HepG2 (cell line): ENCODE measurements around the gene RMI2. TPM values are rescaled to one million over a fixed set of nuclear protein-coding genes. Genes with fewer than 3 reads are reported as not detected.

Experiments used
- CENPX ChIP-seq: sonication (generic); formaldehyde crosslinking; IDR thresholded peaks from 2 replicates; pipeline ENCODE4 v1.9.0; 2021; ENCODE audit warnings: mild to moderate bottlenecking, missing genetic modification reagents, moderate library complexity
- EHMT2 ChIP-seq: fragments of 200-600 bp; sonication (generic); IDR thresholded peaks from 2 replicates; pipeline ENCODE4 v1.7.0; 2017; ENCODE audit warnings: antibody characterized with exemption, low read depth, low read length, borderline replicate concordance
- ETV6 ChIP-seq: sonication (generic); formaldehyde crosslinking; conservative IDR thresholded peaks from 2 replicates; pipeline ENCODE4 v1.4.0; 2020; ENCODE audit warnings: missing genetic modification reagents
- MTF1 ChIP-seq: sonication (generic); formaldehyde crosslinking; IDR thresholded peaks from 2 replicates; pipeline ENCODE4 v1.5.0; 2020; ENCODE audit warnings: missing genetic modification reagents
- RARA ChIP-seq: IDR thresholded peaks from 2 replicates; pipeline ENCODE4 v1.6.1; 2016; ENCODE audit warnings: missing genetic modification reagents, missing compliant biosample characterization
- RELA ChIP-seq: sonication (generic); formaldehyde crosslinking; IDR thresholded peaks from 2 replicates; pipeline ENCODE4 v1.4.0; 2020; ENCODE audit warnings: missing genetic modification reagents
- TOPORS ChIP-seq: sonication (generic); formaldehyde crosslinking; IDR thresholded peaks from 2 replicates; pipeline ENCODE4 v1.8.0; 2023; ENCODE audit warnings: mild to moderate bottlenecking, missing genetic modification reagents
- ZFP41 ChIP-seq: sonication (generic); formaldehyde crosslinking; IDR thresholded peaks from 2 replicates; pipeline ENCODE4 v1.4.0; 2020; ENCODE audit warnings: mild to moderate bottlenecking, missing genetic modification reagents, borderline replicate concordance
- ZNF136 ChIP-seq: sonication (generic); formaldehyde crosslinking; IDR thresholded peaks from 2 replicates; pipeline ENCODE4 v1.8.1; 2022; ENCODE audit warnings: low read depth, mild to moderate bottlenecking, moderate library complexity, missing genetic modification reagents
- ZNF510 ChIP-seq: sonication (generic); formaldehyde crosslinking; IDR thresholded peaks from 2 replicates; pipeline ENCODE4 v1.4.0; 2020; ENCODE audit warnings: low read depth, mild to moderate bottlenecking, missing genetic modification reagents
- polyA plus RNA-seq, 8 experiments: library from polyadenylated mRNA; depleted of rRNA in 3 of 8; stranded (reverse) in 7 of 8; unstranded in 1 of 8; fragments of >200 nt; fragmentation: Illumina TruSeq in 4 of 8; extraction: Trizol in 4 of 8; gene quantifications; 2 replicates each; pipeline versions ENCODE4 v1.2.1 to v1.2.3, GENCODE V29; 2011 to 2016; ENCODE audit warnings: low read depth in 4 of 8, missing spikeins in 1 of 8, mixed read lengths in 1 of 8; ENCODE audit not compliant: insufficient read depth in 1 of 8
- total RNA-seq, 5 experiments: library from RNA; depleted of rRNA; stranded (reverse); fragments of >200 nt; fragmentation: Illumina TruSeq; extraction: Trizol; gene quantifications; 2 replicates each; pipeline ENCODE4 v1.2.3, GENCODE V29; 2016; ENCODE audit warnings: low read depth in 1 of 5
- TF ChIP-seq, protein P1 (sequence below): sonication (generic); formaldehyde crosslinking; IDR thresholded peaks from 2 replicates; pipeline ENCODE4 v1.4.0; 2020; ENCODE audit warnings: missing genetic modification reagents
- TF ChIP-seq, protein P2 (sequence below), 2 experiments: fragments of 450-650 bp in 1 of 2; sonication (generic) in 1 of 2; formaldehyde crosslinking in 1 of 2; IDR thresholded peaks; 2 replicates each; pipeline versions ENCODE4 v1.6.1 to v1.8.0; 2016 to 2022; ENCODE audit warnings: antibody characterized with exemption in 1 of 2, mild to moderate bottlenecking in 1 of 2, missing genetic modification reagents in 1 of 2
- TF ChIP-seq, protein P3 (sequence below): sonication (generic); formaldehyde crosslinking; IDR thresholded peaks from 2 replicates; pipeline ENCODE4 v1.8.1; 2023; ENCODE audit warnings: mild to moderate bottlenecking, moderate library complexity, missing genetic modification reagents
- TF ChIP-seq, protein P4 (sequence below): sonication (generic); formaldehyde crosslinking; IDR thresholded peaks from 2 replicates; pipeline ENCODE4 v1.5.0; 2020; ENCODE audit warnings: missing genetic modification reagents, mild to moderate bottlenecking, borderline replicate concordance

RMI2 gene
- total and polyA plus RNA-seq, 2 of the 13 experiments (the other 11 are each of a cell fraction or from before 2014, with no cell fraction given) = 24.5 to 55.7 TPM

DNA sequence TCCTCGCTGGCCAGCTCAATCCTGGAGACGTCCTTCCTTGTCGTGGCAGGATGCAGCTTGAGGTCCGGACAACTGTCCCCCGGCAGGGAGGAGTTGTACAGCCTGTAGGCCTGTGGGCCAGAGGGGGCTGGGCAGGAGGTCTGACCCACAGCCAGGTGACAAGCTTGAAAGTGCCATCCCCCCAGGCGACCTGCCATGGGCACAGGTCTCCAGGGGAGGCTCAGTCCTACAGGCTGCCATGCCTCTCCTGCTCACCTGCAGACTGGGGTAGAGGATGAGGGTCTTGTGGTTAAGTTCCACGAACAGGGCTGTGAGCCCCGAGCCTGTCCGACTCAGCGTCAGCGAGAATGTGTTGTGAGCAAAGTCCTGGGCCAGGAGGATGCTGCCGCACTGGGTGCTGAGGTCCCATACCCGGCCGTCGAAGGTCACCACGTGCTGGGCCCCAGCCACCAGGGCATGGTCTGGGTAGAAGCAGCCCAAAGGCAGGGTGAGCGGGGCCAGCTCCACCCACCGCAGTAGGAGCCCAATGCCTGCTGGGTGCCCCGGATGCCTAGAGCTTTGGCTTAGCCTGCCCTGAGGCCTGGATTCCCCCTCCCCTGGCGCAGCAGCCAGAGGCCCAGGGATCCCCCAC lies 39.8 kb downstream of the RMI2 start (continued):
- TF ChIP-seq TOPORS (CRISPR knock-in tag) = no peak
- no peak for TF ChIP-seq ZNF510 (CRISPR knock-in tag)
- TF ChIP-seq ZFP41 (CRISPR knock-in tag) = no peak
- no peak for TF ChIP-seq RELA
- TF ChIP-seq, protein P1, sequence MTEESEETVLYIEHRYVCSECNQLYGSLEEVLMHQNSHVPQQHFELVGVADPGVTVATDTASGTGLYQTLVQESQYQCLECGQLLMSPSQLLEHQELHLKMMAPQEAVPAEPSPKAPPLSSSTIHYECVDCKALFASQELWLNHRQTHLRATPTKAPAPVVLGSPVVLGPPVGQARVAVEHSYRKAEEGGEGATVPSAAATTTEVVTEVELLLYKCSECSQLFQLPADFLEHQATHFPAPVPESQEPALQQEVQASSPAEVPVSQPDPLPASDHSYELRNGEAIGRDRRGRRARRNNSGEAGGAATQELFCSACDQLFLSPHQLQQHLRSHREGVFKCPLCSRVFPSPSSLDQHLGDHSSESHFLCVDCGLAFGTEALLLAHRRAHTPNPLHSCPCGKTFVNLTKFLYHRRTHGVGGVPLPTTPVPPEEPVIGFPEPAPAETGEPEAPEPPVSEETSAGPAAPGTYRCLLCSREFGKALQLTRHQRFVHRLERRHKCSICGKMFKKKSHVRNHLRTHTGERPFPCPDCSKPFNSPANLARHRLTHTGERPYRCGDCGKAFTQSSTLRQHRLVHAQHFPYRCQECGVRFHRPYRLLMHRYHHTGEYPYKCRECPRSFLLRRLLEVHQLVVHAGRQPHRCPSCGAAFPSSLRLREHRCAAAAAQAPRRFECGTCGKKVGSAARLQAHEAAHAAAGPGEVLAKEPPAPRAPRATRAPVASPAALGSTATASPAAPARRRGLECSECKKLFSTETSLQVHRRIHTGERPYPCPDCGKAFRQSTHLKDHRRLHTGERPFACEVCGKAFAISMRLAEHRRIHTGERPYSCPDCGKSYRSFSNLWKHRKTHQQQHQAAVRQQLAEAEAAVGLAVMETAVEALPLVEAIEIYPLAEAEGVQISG (CRISPR knock-in tag) = no peak; the same call in 1 of the 2 replicates
- no peak for TF ChIP-seq ZNF136 (CRISPR knock-in tag)
- TF ChIP-seq, protein P2, sequence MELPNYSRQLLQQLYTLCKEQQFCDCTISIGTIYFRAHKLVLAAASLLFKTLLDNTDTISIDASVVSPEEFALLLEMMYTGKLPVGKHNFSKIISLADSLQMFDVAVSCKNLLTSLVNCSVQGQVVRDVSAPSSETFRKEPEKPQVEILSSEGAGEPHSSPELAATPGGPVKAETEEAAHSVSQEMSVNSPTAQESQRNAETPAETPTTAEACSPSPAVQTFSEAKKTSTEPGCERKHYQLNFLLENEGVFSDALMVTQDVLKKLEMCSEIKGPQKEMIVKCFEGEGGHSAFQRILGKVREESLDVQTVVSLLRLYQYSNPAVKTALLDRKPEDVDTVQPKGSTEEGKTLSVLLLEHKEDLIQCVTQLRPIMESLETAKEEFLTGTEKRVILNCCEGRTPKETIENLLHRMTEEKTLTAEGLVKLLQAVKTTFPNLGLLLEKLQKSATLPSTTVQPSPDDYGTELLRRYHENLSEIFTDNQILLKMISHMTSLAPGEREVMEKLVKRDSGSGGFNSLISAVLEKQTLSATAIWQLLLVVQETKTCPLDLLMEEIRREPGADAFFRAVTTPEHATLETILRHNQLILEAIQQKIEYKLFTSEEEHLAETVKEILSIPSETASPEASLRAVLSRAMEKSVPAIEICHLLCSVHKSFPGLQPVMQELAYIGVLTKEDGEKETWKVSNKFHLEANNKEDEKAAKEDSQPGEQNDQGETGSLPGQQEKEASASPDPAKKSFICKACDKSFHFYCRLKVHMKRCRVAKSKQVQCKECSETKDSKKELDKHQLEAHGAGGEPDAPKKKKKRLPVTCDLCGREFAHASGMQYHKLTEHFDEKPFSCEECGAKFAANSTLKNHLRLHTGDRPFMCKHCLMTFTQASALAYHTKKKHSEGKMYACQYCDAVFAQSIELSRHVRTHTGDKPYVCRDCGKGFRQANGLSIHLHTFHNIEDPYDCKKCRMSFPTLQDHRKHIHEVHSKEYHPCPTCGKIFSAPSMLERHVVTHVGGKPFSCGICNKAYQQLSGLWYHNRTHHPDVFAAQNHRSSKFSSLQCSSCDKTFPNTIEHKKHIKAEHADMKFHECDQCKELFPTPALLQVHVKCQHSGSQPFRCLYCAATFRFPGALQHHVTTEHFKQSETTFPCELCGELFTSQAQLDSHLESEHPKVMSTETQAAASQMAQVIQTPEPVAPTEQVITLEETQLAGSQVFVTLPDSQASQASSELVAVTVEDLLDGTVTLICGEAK (IDR thresholded peaks at IDR 0.05) = no peak
- TF ChIP-seq, protein P2 (CRISPR knock-in tag; IDR thresholded peaks at IDR 0.05) = no peak
- TF ChIP-seq, protein P3, sequence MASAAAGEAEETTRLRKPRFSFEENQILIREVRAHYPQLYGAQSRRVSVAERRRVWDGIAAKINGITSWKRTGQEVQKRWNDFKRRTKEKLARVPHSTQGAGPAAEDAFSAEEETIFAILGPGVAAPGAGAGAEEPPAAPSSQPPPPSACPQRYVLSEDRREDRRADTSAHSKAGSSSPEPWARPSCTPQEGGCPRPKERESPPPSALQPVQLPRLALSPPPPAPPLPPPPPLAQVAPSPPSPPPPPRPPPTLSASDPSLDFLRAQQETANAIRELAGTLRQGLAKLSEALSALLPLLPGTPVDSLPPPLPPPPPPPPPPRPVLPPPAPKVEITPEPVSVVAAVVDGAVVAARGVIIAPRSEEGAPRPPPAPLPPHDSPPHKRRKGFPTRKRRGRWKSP (CRISPR knock-in tag) = no peak
- no peak for TF ChIP-seq CENPX
- TF ChIP-seq, protein P4, sequence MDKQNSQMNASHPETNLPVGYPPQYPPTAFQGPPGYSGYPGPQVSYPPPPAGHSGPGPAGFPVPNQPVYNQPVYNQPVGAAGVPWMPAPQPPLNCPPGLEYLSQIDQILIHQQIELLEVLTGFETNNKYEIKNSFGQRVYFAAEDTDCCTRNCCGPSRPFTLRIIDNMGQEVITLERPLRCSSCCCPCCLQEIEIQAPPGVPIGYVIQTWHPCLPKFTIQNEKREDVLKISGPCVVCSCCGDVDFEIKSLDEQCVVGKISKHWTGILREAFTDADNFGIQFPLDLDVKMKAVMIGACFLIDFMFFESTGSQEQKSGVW (CRISPR knock-in tag) = no peak
- TF ChIP-seq MTF1 (CRISPR knock-in tag) = no peak
- TF ChIP-seq ETV6 (CRISPR knock-in tag) = no peak
- no peak for TF ChIP-seq EHMT2
- TF ChIP-seq RARA = no peak
